SK-N-SH treated with all-trans-retinoic acid at 6 μM for 48 hours (cell line): ENCODE results near the gene TTPAL.

Experiments used
- ATAC-seq: fragments of 200-7000 bp; cut with Tn5 transposase; 3 replicates; pipeline ENCODE4 v1.9.1; 2020; ENCODE audit warnings: mild to moderate bottlenecking, moderate library complexity
- ARNTL ChIP-seq: fragments of 450-650 bp; formaldehyde crosslinking; IDR thresholded peaks from 2 replicates; pipeline ENCODE4 v1.5.0; 2020; ENCODE audit warnings: low read depth, mild to moderate bottlenecking, moderate library complexity, borderline replicate concordance
- BACH2 ChIP-seq: fragments of 250-450 bp; sonication (Bioruptor Pico); IDR thresholded peaks from 2 replicates; pipeline ENCODE4 v1.9.0; 2021; ENCODE audit warnings: mild to moderate bottlenecking, borderline replicate concordance
- CSDC2 ChIP-seq: fragments of 250-450 bp; sonication (Bioruptor Pico); IDR thresholded peaks from 2 replicates; pipeline ENCODE4 v1.5.0; 2020; ENCODE audit warnings: mild to moderate bottlenecking, moderate library complexity
- GLIS3 ChIP-seq: fragments of 250-450 bp; sonication (Bioruptor Pico); IDR thresholded peaks from 2 replicates; pipeline ENCODE4 v1.5.0; 2020; ENCODE audit warnings: mild to moderate bottlenecking, moderate library complexity
- OSR1 ChIP-seq: fragments of 250-450 bp; sonication (Bioruptor Pico); IDR thresholded peaks from 2 replicates; pipeline ENCODE4 v1.8.0; 2022; ENCODE audit warnings: moderate library complexity, mild to moderate bottlenecking, inconsistent platforms
- TCF4 ChIP-seq: fragments of 250-450 bp; sonication (Bioruptor Pico); IDR thresholded peaks from 2 replicates; pipeline ENCODE4 v1.8.0; 2021; ENCODE audit warnings: mild to moderate bottlenecking, moderate library complexity, borderline replicate concordance
- TOX ChIP-seq: fragments of 250-450 bp; sonication (Bioruptor Pico); IDR thresholded peaks from 2 replicates; pipeline ENCODE4 v1.8.0; 2021; ENCODE audit warnings: mild to moderate bottlenecking, moderate library complexity, borderline replicate concordance
- ZFP3 ChIP-seq: fragments of 250-450 bp; sonication (Bioruptor Pico); IDR thresholded peaks from 2 replicates; pipeline ENCODE4 v1.5.0; 2020; ENCODE audit warnings: mild to moderate bottlenecking, moderate library complexity
- ZFP30 ChIP-seq: fragments of 450-650 bp; formaldehyde crosslinking; IDR thresholded peaks from 2 replicates; pipeline ENCODE4 v1.5.0; 2022; ENCODE audit warnings: mild to moderate bottlenecking, moderate library complexity
- ZNF70 ChIP-seq: fragments of 450-650 bp; formaldehyde crosslinking; IDR thresholded peaks from 2 replicates; pipeline ENCODE4 v1.5.0; 2020; ENCODE audit warnings: mild to moderate bottlenecking, moderate library complexity
- ZNF8 ChIP-seq: fragments of 450-650 bp; formaldehyde crosslinking; IDR thresholded peaks from 2 replicates; pipeline ENCODE4 v1.5.0; 2020; ENCODE audit warnings: mild to moderate bottlenecking, moderate library complexity
- TF ChIP-seq, protein P1 (sequence below): fragments of 250-450 bp; sonication (Bioruptor Pico); IDR thresholded peaks from 2 replicates; pipeline ENCODE4 v1.5.1; 2021; ENCODE audit warnings: mild to moderate bottlenecking, moderate library complexity
- TF ChIP-seq, protein P2 (sequence below): fragments of 250-450 bp; sonication (Bioruptor Pico); IDR thresholded peaks from 2 replicates; pipeline ENCODE4 v1.5.0; 2020; ENCODE audit warnings: mild to moderate bottlenecking, moderate library complexity
- TF ChIP-seq, protein P3 (sequence below): fragments of 250-450 bp; sonication (Bioruptor Pico); IDR thresholded peaks from 2 replicates; pipeline ENCODE4 v1.8.0; 2020; ENCODE audit warnings: mild to moderate bottlenecking, moderate library complexity, borderline replicate concordance
- TF ChIP-seq, protein P4 (sequence below): fragments of 250-450 bp; sonication (Bioruptor Pico); IDR thresholded peaks from 2 replicates; pipeline ENCODE4 v1.5.1; 2020; ENCODE audit warnings: low read depth, mild to moderate bottlenecking, moderate library complexity
- TF ChIP-seq, protein P5 (sequence below): fragments of 250-450 bp; sonication (Bioruptor Pico); IDR thresholded peaks from 2 replicates; pipeline ENCODE4 v1.8.0; 2021; ENCODE audit warnings: low read depth, mild to moderate bottlenecking, moderate library complexity, borderline replicate concordance

The TTPAL gene

DNA sequence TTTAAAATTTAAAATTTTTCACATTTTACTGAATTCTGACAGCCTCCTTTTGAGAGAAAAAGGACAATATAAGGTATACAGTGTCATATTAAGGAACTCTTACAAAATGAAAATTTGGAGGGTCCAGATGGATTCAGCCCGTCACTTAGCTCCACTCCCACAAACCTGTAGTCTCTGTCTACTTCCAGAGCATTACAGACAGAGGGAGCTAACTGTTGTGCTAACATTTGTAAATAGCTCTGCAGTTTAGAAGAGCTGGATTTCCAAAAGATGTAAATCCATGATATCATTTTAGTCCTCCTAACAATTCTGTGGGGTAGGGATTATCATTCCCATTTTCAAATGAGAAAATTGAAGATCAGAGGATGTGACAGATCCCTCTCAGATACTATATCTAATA lies 62.3 kb downstream of the TTPAL start:
- TF ChIP-seq TCF4 (CRISPR knock-in tag) (no peak), ZFP30 (no peak)
- TF ChIP-seq, protein P1, sequence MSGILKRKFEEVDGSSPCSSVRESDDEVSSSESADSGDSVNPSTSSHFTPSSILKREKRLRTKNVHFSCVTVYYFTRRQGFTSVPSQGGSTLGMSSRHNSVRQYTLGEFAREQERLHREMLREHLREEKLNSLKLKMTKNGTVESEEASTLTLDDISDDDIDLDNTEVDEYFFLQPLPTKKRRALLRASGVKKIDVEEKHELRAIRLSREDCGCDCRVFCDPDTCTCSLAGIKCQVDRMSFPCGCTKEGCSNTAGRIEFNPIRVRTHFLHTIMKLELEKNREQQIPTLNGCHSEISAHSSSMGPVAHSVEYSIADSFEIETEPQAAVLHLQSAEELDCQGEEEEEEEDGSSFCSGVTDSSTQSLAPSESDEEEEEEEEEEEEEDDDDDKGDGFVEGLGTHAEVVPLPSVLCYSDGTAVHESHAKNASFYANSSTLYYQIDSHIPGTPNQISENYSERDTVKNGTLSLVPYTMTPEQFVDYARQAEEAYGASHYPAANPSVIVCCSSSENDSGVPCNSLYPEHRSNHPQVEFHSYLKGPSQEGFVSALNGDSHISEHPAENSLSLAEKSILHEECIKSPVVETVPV (CRISPR knock-in tag) = no peak
- TF ChIP-seq, protein P2, sequence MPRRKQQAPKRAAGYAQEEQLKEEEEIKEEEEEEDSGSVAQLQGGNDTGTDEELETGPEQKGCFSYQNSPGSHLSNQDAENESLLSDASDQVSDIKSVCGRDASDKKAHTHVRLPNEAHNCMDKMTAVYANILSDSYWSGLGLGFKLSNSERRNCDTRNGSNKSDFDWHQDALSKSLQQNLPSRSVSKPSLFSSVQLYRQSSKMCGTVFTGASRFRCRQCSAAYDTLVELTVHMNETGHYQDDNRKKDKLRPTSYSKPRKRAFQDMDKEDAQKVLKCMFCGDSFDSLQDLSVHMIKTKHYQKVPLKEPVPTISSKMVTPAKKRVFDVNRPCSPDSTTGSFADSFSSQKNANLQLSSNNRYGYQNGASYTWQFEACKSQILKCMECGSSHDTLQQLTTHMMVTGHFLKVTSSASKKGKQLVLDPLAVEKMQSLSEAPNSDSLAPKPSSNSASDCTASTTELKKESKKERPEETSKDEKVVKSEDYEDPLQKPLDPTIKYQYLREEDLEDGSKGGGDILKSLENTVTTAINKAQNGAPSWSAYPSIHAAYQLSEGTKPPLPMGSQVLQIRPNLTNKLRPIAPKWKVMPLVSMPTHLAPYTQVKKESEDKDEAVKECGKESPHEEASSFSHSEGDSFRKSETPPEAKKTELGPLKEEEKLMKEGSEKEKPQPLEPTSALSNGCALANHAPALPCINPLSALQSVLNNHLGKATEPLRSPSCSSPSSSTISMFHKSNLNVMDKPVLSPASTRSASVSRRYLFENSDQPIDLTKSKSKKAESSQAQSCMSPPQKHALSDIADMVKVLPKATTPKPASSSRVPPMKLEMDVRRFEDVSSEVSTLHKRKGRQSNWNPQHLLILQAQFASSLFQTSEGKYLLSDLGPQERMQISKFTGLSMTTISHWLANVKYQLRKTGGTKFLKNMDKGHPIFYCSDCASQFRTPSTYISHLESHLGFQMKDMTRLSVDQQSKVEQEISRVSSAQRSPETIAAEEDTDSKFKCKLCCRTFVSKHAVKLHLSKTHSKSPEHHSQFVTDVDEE (CRISPR knock-in tag) = no peak
- TF ChIP-seq, all 23 proteins: peak for 0
- peak; percentile 59; the same call in 2 of the 3 replicates for ATAC-seq

DNA sequence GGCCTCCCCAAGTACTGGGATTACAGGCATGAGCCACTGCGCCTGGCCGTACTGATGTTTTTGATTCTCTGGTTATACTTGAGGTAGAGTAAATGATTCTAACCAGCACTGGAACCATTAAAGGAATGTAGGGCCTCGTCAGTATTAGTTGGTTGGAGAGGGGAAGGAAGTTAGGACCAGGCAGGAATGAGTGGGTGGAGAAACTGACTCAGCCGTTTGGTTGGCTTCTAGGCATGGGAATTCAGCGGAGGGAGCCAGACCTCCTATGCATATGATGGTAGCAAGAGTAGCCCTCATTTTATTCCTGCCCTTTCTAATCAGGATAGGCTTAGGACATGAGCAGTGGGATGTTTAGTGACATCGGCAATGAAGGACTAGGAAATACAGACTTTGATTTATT lies 65.2 kb downstream of the TTPAL start:
- TF ChIP-seq, protein P3, sequence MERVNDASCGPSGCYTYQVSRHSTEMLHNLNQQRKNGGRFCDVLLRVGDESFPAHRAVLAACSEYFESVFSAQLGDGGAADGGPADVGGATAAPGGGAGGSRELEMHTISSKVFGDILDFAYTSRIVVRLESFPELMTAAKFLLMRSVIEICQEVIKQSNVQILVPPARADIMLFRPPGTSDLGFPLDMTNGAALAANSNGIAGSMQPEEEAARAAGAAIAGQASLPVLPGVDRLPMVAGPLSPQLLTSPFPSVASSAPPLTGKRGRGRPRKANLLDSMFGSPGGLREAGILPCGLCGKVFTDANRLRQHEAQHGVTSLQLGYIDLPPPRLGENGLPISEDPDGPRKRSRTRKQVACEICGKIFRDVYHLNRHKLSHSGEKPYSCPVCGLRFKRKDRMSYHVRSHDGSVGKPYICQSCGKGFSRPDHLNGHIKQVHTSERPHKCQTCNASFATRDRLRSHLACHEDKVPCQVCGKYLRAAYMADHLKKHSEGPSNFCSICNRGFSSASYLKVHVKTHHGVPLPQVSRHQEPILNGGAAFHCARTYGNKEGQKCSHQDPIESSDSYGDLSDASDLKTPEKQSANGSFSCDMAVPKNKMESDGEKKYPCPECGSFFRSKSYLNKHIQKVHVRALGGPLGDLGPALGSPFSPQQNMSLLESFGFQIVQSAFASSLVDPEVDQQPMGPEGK (CRISPR knock-in tag) = no peak
- no peak for TF ChIP-seq TOX (CRISPR knock-in tag)
- TF ChIP-seq, protein P4, sequence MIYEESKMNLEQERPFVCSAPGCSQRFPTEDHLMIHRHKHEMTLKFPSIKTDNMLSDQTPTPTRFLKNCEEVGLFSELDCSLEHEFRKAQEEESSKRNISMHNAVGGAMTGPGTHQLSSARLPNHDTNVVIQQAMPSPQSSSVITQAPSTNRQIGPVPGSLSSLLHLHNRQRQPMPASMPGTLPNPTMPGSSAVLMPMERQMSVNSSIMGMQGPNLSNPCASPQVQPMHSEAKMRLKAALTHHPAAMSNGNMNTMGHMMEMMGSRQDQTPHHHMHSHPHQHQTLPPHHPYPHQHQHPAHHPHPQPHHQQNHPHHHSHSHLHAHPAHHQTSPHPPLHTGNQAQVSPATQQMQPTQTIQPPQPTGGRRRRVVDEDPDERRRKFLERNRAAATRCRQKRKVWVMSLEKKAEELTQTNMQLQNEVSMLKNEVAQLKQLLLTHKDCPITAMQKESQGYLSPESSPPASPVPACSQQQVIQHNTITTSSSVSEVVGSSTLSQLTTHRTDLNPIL (CRISPR knock-in tag) = no peak
- no peak for TF ChIP-seq OSR1
- ATAC-seq = no peak; the same call in 1 of the 3 replicates

DNA sequence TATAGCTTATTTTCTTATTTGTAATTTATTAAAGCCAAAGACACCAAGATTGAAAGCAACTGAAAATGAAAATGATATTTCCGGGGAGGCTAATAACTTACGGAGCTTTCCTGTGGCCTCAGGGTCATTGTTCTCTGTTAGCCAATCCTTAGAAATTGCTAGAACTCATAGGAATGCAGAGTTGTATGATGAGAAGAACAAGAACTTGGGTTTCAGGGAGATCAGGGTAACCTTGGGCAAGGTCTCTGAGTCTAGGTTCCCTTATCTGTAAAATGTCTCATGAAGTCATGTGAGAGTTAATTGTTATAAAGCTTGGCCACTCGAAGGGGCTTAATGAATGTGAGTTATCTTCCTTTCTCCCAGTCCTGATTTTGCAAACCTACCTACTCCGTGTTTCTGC lies 66.3 kb downstream of the TTPAL start:
- TF ChIP-seq GLIS3 (CRISPR knock-in tag) = no peak
- no peak for TF ChIP-seq ZNF70
- TF ChIP-seq, protein P5, sequence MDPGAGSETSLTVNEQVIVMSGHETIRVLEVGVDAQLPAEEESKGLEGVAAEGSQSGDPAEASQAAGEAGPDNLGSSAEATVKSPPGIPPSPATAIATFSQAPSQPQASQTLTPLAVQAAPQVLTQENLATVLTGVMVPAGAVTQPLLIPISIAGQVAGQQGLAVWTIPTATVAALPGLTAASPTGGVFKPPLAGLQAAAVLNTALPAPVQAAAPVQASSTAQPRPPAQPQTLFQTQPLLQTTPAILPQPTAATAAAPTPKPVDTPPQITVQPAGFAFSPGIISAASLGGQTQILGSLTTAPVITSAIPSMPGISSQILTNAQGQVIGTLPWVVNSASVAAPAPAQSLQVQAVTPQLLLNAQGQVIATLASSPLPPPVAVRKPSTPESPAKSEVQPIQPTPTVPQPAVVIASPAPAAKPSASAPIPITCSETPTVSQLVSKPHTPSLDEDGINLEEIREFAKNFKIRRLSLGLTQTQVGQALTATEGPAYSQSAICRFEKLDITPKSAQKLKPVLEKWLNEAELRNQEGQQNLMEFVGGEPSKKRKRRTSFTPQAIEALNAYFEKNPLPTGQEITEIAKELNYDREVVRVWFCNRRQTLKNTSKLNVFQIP (CRISPR knock-in tag) = no peak
- no peak for TF ChIP-seq CSDC2 (CRISPR knock-in tag)
- TF ChIP-seq, protein P4 (CRISPR knock-in tag) = no peak
- no peak for TF ChIP-seq ZFP3
- no peak for TF ChIP-seq OSR1
- TF ChIP-seq, protein P2 (CRISPR knock-in tag) = no peak
- no peak for TF ChIP-seq ZFP30
- ATAC-seq = no peak

DNA sequence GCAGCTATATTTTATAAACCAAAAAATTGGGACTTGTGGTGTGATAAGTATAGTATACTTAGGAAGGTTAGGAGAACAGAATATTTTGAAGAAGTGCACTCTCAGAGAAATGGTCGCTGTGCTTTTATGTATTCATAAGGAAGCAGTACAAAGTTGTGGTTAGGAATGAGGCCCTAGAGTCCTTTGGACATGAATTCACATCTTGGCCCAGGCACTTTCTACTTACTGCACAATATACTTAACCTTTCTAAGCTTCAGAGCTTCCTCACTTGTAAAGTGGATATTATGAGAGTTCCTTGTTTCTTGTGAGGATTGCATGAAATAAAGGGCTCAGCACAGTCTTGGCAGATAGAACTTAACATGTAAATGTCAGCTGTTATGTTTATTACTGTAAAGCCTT lies 67.2 kb downstream of the TTPAL start:
- ATAC-seq = no peak
- TF ChIP-seq BACH2 (CRISPR knock-in tag) (no peak), CSDC2 (CRISPR knock-in tag) (no peak), TOX (CRISPR knock-in tag) (no peak), ARNTL (CRISPR knock-in tag) (no peak), GLIS3 (CRISPR knock-in tag) (no peak), ZNF8 (no peak), ZNF70 (no peak)
- TF ChIP-seq, protein P3 (CRISPR knock-in tag) = no peak
